ENCODE measurements around the gene ADAMTSL3. TPM values are rescaled to one million over a fixed set of nuclear protein-coding genes. Genes with fewer than 3 reads are reported as not detected.
"Not testable (repeated sequence)": the region's sequence is repeated elsewhere in the genome, so short reads cannot be mapped to it uniquely, and the experiment has no call there.

ADAMTSL3 gene
- polyA plus RNA-seq, 1 of the 3 experiments (the other 2 are of a cell fraction) = 0.02 TPM

GRCh38 chr15:83702314-83702713 is 48.4 kb downstream of the ADAMTSL3 start:
- H3K4me2 ChIP-seq; H3K9me2 ChIP-seq; H4K20me1 ChIP-seq (ENCODE audit: insufficient read depth); H3K36me3 ChIP-seq (replicated peaks in 1 of 2; ENCODE audit: control insufficient read depth in 1 of 2, insufficient read depth in 2 of 2, low read length in 1 of 2); POLR2A ChIA-PET; H3K4me3 ChIP-seq (ENCODE audit: low read depth in 2 of 2, low read length in 1 of 2); DNase-seq; H2AFZ ChIP-seq (ENCODE audit: low read depth); H3K27ac ChIP-seq (ENCODE audit: low read depth in 2 of 2, low read length in 1 of 2); H3F3A ChIP-seq (replicated peaks; ENCODE audit: insufficient read depth); H3K27me3 ChIP-seq (ENCODE audit: insufficient read depth); H3K9ac ChIP-seq; H3K4me1 ChIP-seq (ENCODE audit: control insufficient read depth in 1 of 2, insufficient read depth in 2 of 2, low read depth in 1 of 2, low read length in 1 of 2); CTCF ChIA-PET; H3K79me2 ChIP-seq (ENCODE audit: insufficient read depth); H3K9me3 ChIP-seq: not testable (repeated sequence)
- 0% methylated on average over 1 of the region's 2 CpGs for WGBS (ENCODE audit: low lambda C conversion rate)

DNA sequence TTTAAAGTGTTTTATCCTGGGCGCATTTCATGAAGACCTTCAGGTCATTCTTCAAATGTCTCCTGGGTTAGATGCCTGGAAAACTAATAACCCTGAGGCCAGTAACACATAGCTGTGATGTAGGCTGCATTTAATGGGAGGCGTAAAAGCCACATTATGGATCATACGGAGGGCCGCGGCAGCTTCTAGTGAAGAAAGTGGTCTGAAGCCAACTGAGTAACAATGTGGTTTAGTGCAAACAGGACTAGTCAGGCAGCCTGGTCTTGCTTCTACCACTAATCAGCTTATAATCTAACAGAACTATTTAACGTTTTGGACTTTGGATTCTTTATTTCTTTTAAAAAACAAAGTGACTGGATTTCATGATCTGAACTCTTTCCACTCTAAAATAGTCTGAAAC is 54.4 kb downstream of the ADAMTSL3 start:
- Histone ChIP-seq H3K9me2 (no peaks in the 10 kb centered on the region), H3K9me3 (no peaks in the 10 kb centered on the region), H3K9ac (no peak overlapping the region), H3F3A (replicated peaks; ENCODE audit: insufficient read depth) (no peaks in the 10 kb centered on the region), H4K20me1 (ENCODE audit: insufficient read depth) (no peaks in the 10 kb centered on the region), H2AFZ (ENCODE audit: low read depth) (no peak overlapping the region), H3K27me3 (ENCODE audit: insufficient read depth) (no peaks in the 10 kb centered on the region), H3K4me2 (no peak overlapping the region), H3K27ac (ENCODE audit: low read depth in 2 of 2, low read length in 1 of 2) (no peak overlapping the region), H3K4me1 (ENCODE audit: control insufficient read depth in 1 of 2, insufficient read depth in 2 of 2, low read depth in 1 of 2, low read length in 1 of 2) (no peaks in the 10 kb centered on the region), H3K36me3 (replicated peaks in 1 of 2; ENCODE audit: control insufficient read depth in 1 of 2, insufficient read depth in 2 of 2, low read length in 1 of 2) (no peaks in the 10 kb centered on the region), H3K79me2 (ENCODE audit: insufficient read depth) (no peaks in the 10 kb centered on the region), H3K4me3 (ENCODE audit: low read depth in 2 of 2, low read length in 1 of 2) (no peak overlapping the region)
- CTCF ChIA-PET = no interaction called here
- 44% methylated on average over 6 of the region's 6 CpGs for WGBS (ENCODE audit: low lambda C conversion rate)
- no peak for TF ChIP-seq EZH2phosphoT487 (IDR thresholded peaks at IDR 0.05; ENCODE audit: borderline replicate concordance, low read depth)
- no peak for TF ChIP-seq RXRA (IDR thresholded peaks at IDR 0.05; ENCODE audit: borderline replicate concordance, low read depth)
- no peak for TF ChIP-seq YY1 (IDR thresholded peaks at IDR 0.05; ENCODE audit: low read depth)
- TF ChIP-seq, protein P1, sequence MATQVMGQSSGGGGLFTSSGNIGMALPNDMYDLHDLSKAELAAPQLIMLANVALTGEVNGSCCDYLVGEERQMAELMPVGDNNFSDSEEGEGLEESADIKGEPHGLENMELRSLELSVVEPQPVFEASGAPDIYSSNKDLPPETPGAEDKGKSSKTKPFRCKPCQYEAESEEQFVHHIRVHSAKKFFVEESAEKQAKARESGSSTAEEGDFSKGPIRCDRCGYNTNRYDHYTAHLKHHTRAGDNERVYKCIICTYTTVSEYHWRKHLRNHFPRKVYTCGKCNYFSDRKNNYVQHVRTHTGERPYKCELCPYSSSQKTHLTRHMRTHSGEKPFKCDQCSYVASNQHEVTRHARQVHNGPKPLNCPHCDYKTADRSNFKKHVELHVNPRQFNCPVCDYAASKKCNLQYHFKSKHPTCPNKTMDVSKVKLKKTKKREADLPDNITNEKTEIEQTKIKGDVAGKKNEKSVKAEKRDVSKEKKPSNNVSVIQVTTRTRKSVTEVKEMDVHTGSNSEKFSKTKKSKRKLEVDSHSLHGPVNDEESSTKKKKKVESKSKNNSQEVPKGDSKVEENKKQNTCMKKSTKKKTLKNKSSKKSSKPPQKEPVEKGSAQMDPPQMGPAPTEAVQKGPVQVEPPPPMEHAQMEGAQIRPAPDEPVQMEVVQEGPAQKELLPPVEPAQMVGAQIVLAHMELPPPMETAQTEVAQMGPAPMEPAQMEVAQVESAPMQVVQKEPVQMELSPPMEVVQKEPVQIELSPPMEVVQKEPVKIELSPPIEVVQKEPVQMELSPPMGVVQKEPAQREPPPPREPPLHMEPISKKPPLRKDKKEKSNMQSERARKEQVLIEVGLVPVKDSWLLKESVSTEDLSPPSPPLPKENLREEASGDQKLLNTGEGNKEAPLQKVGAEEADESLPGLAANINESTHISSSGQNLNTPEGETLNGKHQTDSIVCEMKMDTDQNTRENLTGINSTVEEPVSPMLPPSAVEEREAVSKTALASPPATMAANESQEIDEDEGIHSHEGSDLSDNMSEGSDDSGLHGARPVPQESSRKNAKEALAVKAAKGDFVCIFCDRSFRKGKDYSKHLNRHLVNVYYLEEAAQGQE (IDR thresholded peaks at IDR 0.05; ENCODE audit: low read depth, low read length) = no peak
- TF ChIP-seq MEF2A (IDR thresholded peaks at IDR 0.05; ENCODE audit: borderline replicate concordance, low read depth) = no peak
- TF ChIP-seq EP300 (IDR thresholded peaks at IDR 0.05; ENCODE audit: borderline replicate concordance in 1 of 2, low read depth in 1 of 2, low read length in 1 of 2) = no peak
- TF ChIP-seq TCF12 (IDR thresholded peaks at IDR 0.05) = no peak
- no peak for TF ChIP-seq ELF1 (IDR thresholded peaks at IDR 0.05)
- no peak for TF ChIP-seq FOSL2 (IDR thresholded peaks at IDR 0.05; ENCODE audit: borderline replicate concordance, low read depth)
- TF ChIP-seq, protein P2, sequence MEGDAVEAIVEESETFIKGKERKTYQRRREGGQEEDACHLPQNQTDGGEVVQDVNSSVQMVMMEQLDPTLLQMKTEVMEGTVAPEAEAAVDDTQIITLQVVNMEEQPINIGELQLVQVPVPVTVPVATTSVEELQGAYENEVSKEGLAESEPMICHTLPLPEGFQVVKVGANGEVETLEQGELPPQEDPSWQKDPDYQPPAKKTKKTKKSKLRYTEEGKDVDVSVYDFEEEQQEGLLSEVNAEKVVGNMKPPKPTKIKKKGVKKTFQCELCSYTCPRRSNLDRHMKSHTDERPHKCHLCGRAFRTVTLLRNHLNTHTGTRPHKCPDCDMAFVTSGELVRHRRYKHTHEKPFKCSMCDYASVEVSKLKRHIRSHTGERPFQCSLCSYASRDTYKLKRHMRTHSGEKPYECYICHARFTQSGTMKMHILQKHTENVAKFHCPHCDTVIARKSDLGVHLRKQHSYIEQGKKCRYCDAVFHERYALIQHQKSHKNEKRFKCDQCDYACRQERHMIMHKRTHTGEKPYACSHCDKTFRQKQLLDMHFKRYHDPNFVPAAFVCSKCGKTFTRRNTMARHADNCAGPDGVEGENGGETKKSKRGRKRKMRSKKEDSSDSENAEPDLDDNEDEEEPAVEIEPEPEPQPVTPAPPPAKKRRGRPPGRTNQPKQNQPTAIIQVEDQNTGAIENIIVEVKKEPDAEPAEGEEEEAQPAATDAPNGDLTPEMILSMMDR (IDR thresholded peaks at IDR 0.05) = no peak
- TF ChIP-seq GATA2 (CRISPR knock-in tag; IDR thresholded peaks at IDR 0.05) = no peak
- no peak for TF ChIP-seq POLR2AphosphoS5 (IDR thresholded peaks at IDR 0.05; ENCODE audit: low read depth, low read length)
- TF ChIP-seq SMC3 (IDR thresholded peaks at IDR 0.05; ENCODE audit: low read depth, low read length) = no peak
- no peak for TF ChIP-seq RCOR1 (IDR thresholded peaks at IDR 0.05; ENCODE audit: low read length)
- no peak for TF ChIP-seq FOXJ3 (CRISPR knock-in tag; IDR thresholded peaks at IDR 0.05)
- no peak for TF ChIP-seq TEAD4 (IDR thresholded peaks at IDR 0.05; ENCODE audit: borderline replicate concordance, insufficient read depth)
- TF ChIP-seq, protein P3, sequence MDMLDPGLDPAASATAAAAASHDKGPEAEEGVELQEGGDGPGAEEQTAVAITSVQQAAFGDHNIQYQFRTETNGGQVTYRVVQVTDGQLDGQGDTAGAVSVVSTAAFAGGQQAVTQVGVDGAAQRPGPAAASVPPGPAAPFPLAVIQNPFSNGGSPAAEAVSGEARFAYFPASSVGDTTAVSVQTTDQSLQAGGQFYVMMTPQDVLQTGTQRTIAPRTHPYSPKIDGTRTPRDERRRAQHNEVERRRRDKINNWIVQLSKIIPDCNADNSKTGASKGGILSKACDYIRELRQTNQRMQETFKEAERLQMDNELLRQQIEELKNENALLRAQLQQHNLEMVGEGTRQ (IDR thresholded peaks at IDR 0.05; ENCODE audit: borderline replicate concordance, low read depth, low read length) = no peak
- no peak for TF ChIP-seq RFX5 (IDR thresholded peaks at IDR 0.05; ENCODE audit: low read length)
- POLR2A ChIA-PET = no interaction called here
- DNase-seq = no peak

All from SK-N-SH (cell line).